SK-N-SH (cell line): ENCODE results near the gene TGFBR3. TPM values are rescaled to one million over a fixed set of nuclear protein-coding genes. Genes with fewer than 3 reads are reported as not detected.

Experiments
- CTCF ChIA-PET: fragments of 300-600, 350-600 bp; formaldehyde crosslinking; extraction: SDS; loops from one replicate; lab custom pipeline; 2021; lab: Yijun Ruan, JAX
- POLR2A ChIA-PET: fragments of 350-600 bp; sonication (Branson Sonifier 250); formaldehyde crosslinking; extraction: SDS; loops from one replicate; lab custom pipeline; 2020; ENCODE audit warnings: antibody characterized with exemption, inconsistent platforms; lab: Yijun Ruan, JAX
- DNase-seq: peaks from one replicate; pipeline ENCODE4 v3.0.0; 2012
- H2AFZ ChIP-seq: fragments of 200-600 bp; sonication (generic); 2 replicates; pipeline ENCODE4 v1.8.1; 2016; ENCODE audit warnings: antibody characterized with exemption, mild to moderate bottlenecking, low read depth
- H3F3A ChIP-seq: fragments of 200-600 bp; sonication (generic); replicated peaks from 2 replicates; pipeline ENCODE3; 2016; ENCODE audit warnings: antibody characterized with exemption, mild to moderate bottlenecking; ENCODE audit not compliant: insufficient read depth
- H3K27ac ChIP-seq, 2 experiments: fragments of 200-500 bp in 1 of 2; fragments of 200-600 bp in 1 of 2; sonication (Bioruptor generic) in 1 of 2; sonication (generic), shearing (Covaris generic) in 1 of 2; 2 replicates each; pipeline versions ENCODE4 v1.5.1 to v1.6.1; 2014 to 2016; ENCODE audit warnings: low read depth in 2 of 2, inconsistent platforms in 1 of 2, low read length in 1 of 2, mild to moderate bottlenecking in 1 of 2, mixed read lengths in 1 of 2
- H3K27me3 ChIP-seq: fragments of 200-600 bp; sonication (generic), shearing (Covaris generic); 2 replicates; pipeline ENCODE4 v1.6.1; 2016; ENCODE audit warnings: mixed run types; ENCODE audit not compliant: insufficient read depth
- H3K36me3 ChIP-seq, 2 experiments: fragments of 200-500 bp in 1 of 2; fragments of 200-600 bp in 1 of 2; sonication (Bioruptor generic) in 1 of 2; sonication (generic) in 1 of 2; replicated peaks in 1 of 2; 2 replicates each; pipeline versions ENCODE3 to v1.5.1; 2014 to 2016; ENCODE audit warnings: low read length in 1 of 2, mild to moderate bottlenecking in 1 of 2; ENCODE audit not compliant: insufficient read depth in 2 of 2, control insufficient read depth in 1 of 2
- H3K4me1 ChIP-seq, 2 experiments: fragments of 200-500 bp in 1 of 2; fragments of 200-600 bp in 1 of 2; sonication (Bioruptor generic) in 1 of 2; sonication (generic), shearing (Covaris generic) in 1 of 2; 2 replicates each; pipeline versions ENCODE4 v1.5.1 to v1.6.1; 2014 to 2016; ENCODE audit warnings: low read depth in 1 of 2, low read length in 1 of 2, mixed run types in 1 of 2; ENCODE audit not compliant: insufficient read depth in 2 of 2, control insufficient read depth in 1 of 2
- H3K4me2 ChIP-seq: fragments of 200-600 bp; sonication (generic), shearing (Covaris generic); 2 replicates; pipeline ENCODE4 v1.6.1; 2017; ENCODE audit warnings: mixed run types
- H3K4me3 ChIP-seq, 2 experiments: fragments of 200-500 bp in 1 of 2; fragments of 200-600 bp in 1 of 2; sonication (Bioruptor generic) in 1 of 2; sonication (generic), shearing (Covaris generic) in 1 of 2; 2 replicates each; pipeline versions ENCODE4 v1.5.1 to v1.8.1; 2014 to 2016; ENCODE audit warnings: low read depth in 2 of 2, inconsistent platforms in 1 of 2, low read length in 1 of 2, mild to moderate bottlenecking in 1 of 2, mixed read lengths in 1 of 2, moderate library complexity in 1 of 2
- H3K79me2 ChIP-seq: fragments of 200-600 bp; sonication (generic); 2 replicates; pipeline ENCODE4 v1.8.1; 2017; ENCODE audit warnings: mild to moderate bottlenecking; ENCODE audit not compliant: insufficient read depth
- H3K9ac ChIP-seq: fragments of 200-600 bp; sonication (generic); 2 replicates; pipeline ENCODE4 v1.6.1; 2017; ENCODE audit warnings: mixed run types
- H3K9me2 ChIP-seq: fragments of 200-600 bp; sonication (generic); 2 replicates; pipeline ENCODE4 v1.6.1; 2017; ENCODE audit warnings: mixed run types
- H3K9me3 ChIP-seq: fragments of 200-600 bp; sonication (generic); 2 replicates; pipeline ENCODE4 v1.6.1; 2017; ENCODE audit warnings: mixed run types, mild to moderate bottlenecking, moderate library complexity
- H4K20me1 ChIP-seq: fragments of 200-600 bp; sonication (generic); 2 replicates; pipeline ENCODE4 v1.6.1; 2017; ENCODE audit warnings: mild to moderate bottlenecking, mixed run types; ENCODE audit not compliant: insufficient read depth
- CTCF ChIP-seq: fragments of 200-600 bp; sonication (generic); IDR thresholded peaks from 2 replicates; pipeline ENCODE4 v1.6.1; 2017; ENCODE audit warnings: antibody characterized with exemption, mild to moderate bottlenecking, moderate library complexity
- ELF1 ChIP-seq: IDR thresholded peaks from 2 replicates; pipeline ENCODE4 v1.4.0; 2012
- FOXJ3 ChIP-seq: sonication (generic); formaldehyde crosslinking; IDR thresholded peaks from 2 replicates; pipeline ENCODE4 v1.5.1; 2020; ENCODE audit warnings: mild to moderate bottlenecking, missing genetic modification reagents
- GABPA ChIP-seq: IDR thresholded peaks from 2 replicates; pipeline ENCODE4 v1.4.0; 2012; ENCODE audit warnings: low read depth, mild to moderate bottlenecking
- GATA2 ChIP-seq: sonication (generic); formaldehyde crosslinking; IDR thresholded peaks from 2 replicates; pipeline ENCODE4 v1.5.0; 2020; ENCODE audit warnings: mild to moderate bottlenecking, missing genetic modification reagents
- JUND ChIP-seq: IDR thresholded peaks from 2 replicates; pipeline ENCODE4 v1.4.0; 2012
- NRF1 ChIP-seq: IDR thresholded peaks from 2 replicates; pipeline ENCODE4 v1.6.1; 2012; ENCODE audit warnings: low read depth, mild to moderate bottlenecking, low read length
- RCOR1 ChIP-seq: fragments of 150-350 bp; IDR thresholded peaks from 2 replicates; pipeline ENCODE4 v1.6.1; 2017; ENCODE audit warnings: antibody characterized with exemption, low read length
- REST ChIP-seq: IDR thresholded peaks from 2 replicates; pipeline ENCODE4 v1.6.1; 2012; ENCODE audit warnings: mild to moderate bottlenecking, low read depth, low read length, moderate library complexity
- RFX5 ChIP-seq: IDR thresholded peaks from 2 replicates; pipeline ENCODE4 v1.6.1; 2012; ENCODE audit warnings: mild to moderate bottlenecking, improper control_type of control experiment, low read length
- TAF1 ChIP-seq: IDR thresholded peaks from 2 replicates; pipeline ENCODE4 v1.6.1; 2012; ENCODE audit warnings: low read depth, mild to moderate bottlenecking, low read length, moderate library complexity, borderline replicate concordance
- TCF12 ChIP-seq: IDR thresholded peaks from 2 replicates; pipeline ENCODE4 v1.4.0; 2012
- TEAD4 ChIP-seq: IDR thresholded peaks from 2 replicates; pipeline ENCODE4 v1.4.0; 2012; ENCODE audit warnings: mild to moderate bottlenecking, borderline replicate concordance; ENCODE audit not compliant: insufficient read depth
- USF2 ChIP-seq: fragments of 150-350 bp; IDR thresholded peaks from 2 replicates; pipeline ENCODE4 v1.6.1; 2017; ENCODE audit warnings: antibody characterized with exemption, low read length, low read depth, borderline replicate concordance
- YY1 ChIP-seq: IDR thresholded peaks from 2 replicates; pipeline ENCODE4 v1.4.0; 2012; ENCODE audit warnings: low read depth, mild to moderate bottlenecking
- WGBS: methylation state at CpG from one replicate; pipeline ENCODE4 v1.1.6; 2017; ENCODE audit warnings: low lambda C conversion rate; 5-methylcytosine and 5-hydroxymethylcytosine counted together
- polyA plus RNA-seq, 3 experiments: library from polyadenylated mRNA; depleted of rRNA; stranded (reverse); fragments of >200 nt; gene quantifications; 2 replicates each; pipeline ENCODE4 v1.2.3, GENCODE V29; 2012

The TGFBR3 gene
- polyA plus RNA-seq, 1 of the 3 experiments (the other 2 are of a cell fraction), result 0.07 TPM

- no peak for TF ChIP-seq REST
- no peak for TF ChIP-seq FOXJ3 (CRISPR knock-in tag)
- TF ChIP-seq RFX5, result no peak
- no peak for TF ChIP-seq TEAD4
- TF ChIP-seq ELF1, result no peak
Measured at GRCh38 chr1:91916811-91917460, 31.0 kb upstream of the TGFBR3 start (continued).

GRCh38 chr1:91916046-91916445, 30.1 kb upstream of the TGFBR3 start:
- TF ChIP-seq GABPA (no peak), ELF1 (no peak), CTCF (no peak), JUND (no peak), USF2 (no peak), RCOR1 (no peak), TAF1 (no peak), GATA2 (CRISPR knock-in tag) (no peak), TEAD4 (no peak), YY1 (no peak), FOXJ3 (CRISPR knock-in tag) (no peak), TCF12 (no peak), NRF1 (no peak), RFX5 (no peak), REST (no peak)
- Histone ChIP-seq H3K36me3 (no peaks in the 10 kb centered on the region), H3F3A (peaks cover 5% of the 10 kb centered on the region), H4K20me1 (no peaks in the 10 kb centered on the region), H3K4me2 (no peak overlapping the region), H3K27ac (no peak overlapping the region), H3K4me1 (no peaks in the 10 kb centered on the region), H3K9me3 (no peaks in the 10 kb centered on the region), H3K9me2 (no peaks in the 10 kb centered on the region), H3K9ac (no peak overlapping the region), H3K79me2 (no peaks in the 10 kb centered on the region), H3K4me3 (no peak overlapping the region), H2AFZ (no peak overlapping the region), H3K27me3 (peaks cover 19% of the 10 kb centered on the region; the same call in 1 of the 2 replicates)
- WGBS, result 28% methylated on average over 4 of the region's 4 CpGs
- DNase-seq, result no peak
- ChIA-PET POLR2A (no interaction called here), CTCF (interaction anchor here (0.8 kb wide), 1 partner anchor 19 kb away, joined by 3 read pairs; no protein-coding TSS in a partner anchor)
